Hepatocyte (in vitro differentiated cells): ENCODE data around the gene MGMT.

Source experiments
- CTCF ChIP-seq: fragments of 200-600 bp; sonication (generic); IDR thresholded peaks from 2 replicates; pipeline ENCODE4 v1.5.1; 2016; ENCODE audit warnings: antibody characterized with exemption, mild to moderate bottlenecking; ENCODE audit not compliant: poor library complexity
- EZH2phosphoT487 ChIP-seq: fragments of 200-600 bp; sonication (generic); IDR thresholded peaks from one replicate; pipeline ENCODE4 v1.6.1; 2018; ENCODE audit warnings: antibody characterized with exemption, mild to moderate bottlenecking, low read depth, moderate library complexity; ENCODE audit not compliant: unreplicated experiment, severe bottlenecking

GRCh38 chr10:129656642-129657041, 189.6 kb downstream of the MGMT start:
- TF ChIP-seq CTCF (no peak), EZH2phosphoT487 (no peak)
